Nephron progenitor cell (in vitro differentiated cells): ENCODE data around the gene PDE6B.

Experiments
- DNase-seq: peaks from one replicate; pipeline ENCODE4 v3.0.0; 2021
- H3K27ac Mint-ChIP-seq: 2 replicates; pipeline ENCODE4 v1.8.0; 2021; ENCODE audit warnings: mild to moderate bottlenecking, moderate library complexity, mixed read lengths
- H3K27me3 Mint-ChIP-seq: 2 replicates; pipeline ENCODE4 v1.8.0; 2021; ENCODE audit warnings: mild to moderate bottlenecking, low read depth, mixed read lengths; ENCODE audit not compliant: poor library complexity
- H3K36me3 Mint-ChIP-seq: 2 replicates; pipeline ENCODE4 v1.8.0; 2021; ENCODE audit warnings: low read depth, mixed read lengths
- H3K4me1 Mint-ChIP-seq: 2 replicates; pipeline ENCODE4 v1.8.0; 2021; ENCODE audit warnings: mixed read lengths
- H3K4me3 Mint-ChIP-seq: 2 replicates; pipeline ENCODE4 v1.8.0; 2021; ENCODE audit warnings: mild to moderate bottlenecking, moderate library complexity, mixed read lengths
- H3K9me3 Mint-ChIP-seq: 2 replicates; pipeline ENCODE4 v1.8.0; 2021; ENCODE audit warnings: mild to moderate bottlenecking, moderate library complexity, mixed read lengths
- CTCF ChIP-seq: fragments of 200-600 bp; sonication (generic); IDR thresholded peaks from 2 replicates; pipeline ENCODE4 v1.5.0; 2021; ENCODE audit warnings: antibody characterized with exemption

PDE6B gene

DNA sequence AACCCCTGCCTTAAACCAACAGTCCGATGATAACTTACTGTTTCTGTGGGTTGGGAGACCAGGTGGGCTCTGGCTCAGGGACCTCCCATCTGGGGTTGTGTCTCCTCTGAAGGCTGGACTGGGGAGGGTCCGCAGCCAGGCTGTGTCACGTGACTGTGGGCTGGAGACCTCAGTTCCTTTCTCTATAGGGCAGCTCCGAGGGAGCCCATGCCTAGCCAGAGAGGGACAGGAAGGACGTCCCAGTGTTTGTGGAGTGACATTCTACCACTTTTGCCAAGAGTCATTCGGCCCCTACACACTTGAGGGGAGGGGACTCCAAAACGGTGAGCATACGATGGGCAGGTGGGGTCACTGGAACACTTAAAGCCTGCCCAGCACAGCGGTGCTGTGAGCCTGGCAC, 84.7 kb downstream of the PDE6B start:
- DNase-seq = no peak
- peak overlapping the region; percentile 60 for H3K27ac Mint-ChIP-seq
- H3K27me3 Mint-ChIP-seq = no peaks in the 10 kb centered on the region
- peak overlapping the region; percentile 52 for H3K4me3 Mint-ChIP-seq
- H3K36me3 Mint-ChIP-seq = peaks cover 46% of the 10 kb centered on the region
- H3K9me3 Mint-ChIP-seq = peaks cover 23% of the 10 kb centered on the region
- no peak for TF ChIP-seq CTCF
- peaks cover 25% of the 10 kb centered on the region for H3K4me1 Mint-ChIP-seq

- DNase-seq = no peak
- Mint-ChIP-seq H3K27ac (no peak overlapping the region), H3K4me3 (no peak overlapping the region), H3K27me3 (no peaks in the 10 kb centered on the region), H3K9me3 (peaks cover 23% of the 10 kb centered on the region), H3K4me1 (peaks cover 25% of the 10 kb centered on the region), H3K36me3 (peaks cover 49% of the 10 kb centered on the region)
- no peak for TF ChIP-seq CTCF
These were observed 85.5 kb downstream of the PDE6B start for GRCh38 chr4:710916-711315.

DNA sequence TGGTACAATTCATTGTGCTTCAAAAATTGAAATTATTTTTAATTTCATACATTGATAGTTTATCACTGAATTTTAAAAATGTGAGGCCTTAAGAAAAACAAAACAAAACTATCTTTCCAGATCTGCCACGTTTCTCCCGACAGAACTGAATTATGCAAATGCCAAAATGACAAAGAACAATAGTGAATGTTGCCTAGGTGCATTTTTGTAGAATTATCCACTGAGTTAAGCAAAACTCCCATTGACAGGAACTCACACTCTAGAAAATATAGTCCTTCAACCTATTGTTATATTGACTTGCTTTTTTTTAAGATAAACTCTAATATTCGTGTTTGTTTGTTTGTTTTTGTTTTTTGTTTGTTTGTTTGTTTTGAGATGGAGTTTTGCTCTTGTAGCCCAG, 86.7 kb downstream of the PDE6B start:
- Mint-ChIP-seq H3K9me3 (peaks cover 23% of the 10 kb centered on the region), H3K4me1 (peaks cover 25% of the 10 kb centered on the region), H3K4me3 (no peak overlapping the region), H3K27ac (no peak overlapping the region), H3K27me3 (no peaks in the 10 kb centered on the region), H3K36me3 (peaks cover 49% of the 10 kb centered on the region)
- DNase-seq = no peak
- no peak for TF ChIP-seq CTCF

DNA sequence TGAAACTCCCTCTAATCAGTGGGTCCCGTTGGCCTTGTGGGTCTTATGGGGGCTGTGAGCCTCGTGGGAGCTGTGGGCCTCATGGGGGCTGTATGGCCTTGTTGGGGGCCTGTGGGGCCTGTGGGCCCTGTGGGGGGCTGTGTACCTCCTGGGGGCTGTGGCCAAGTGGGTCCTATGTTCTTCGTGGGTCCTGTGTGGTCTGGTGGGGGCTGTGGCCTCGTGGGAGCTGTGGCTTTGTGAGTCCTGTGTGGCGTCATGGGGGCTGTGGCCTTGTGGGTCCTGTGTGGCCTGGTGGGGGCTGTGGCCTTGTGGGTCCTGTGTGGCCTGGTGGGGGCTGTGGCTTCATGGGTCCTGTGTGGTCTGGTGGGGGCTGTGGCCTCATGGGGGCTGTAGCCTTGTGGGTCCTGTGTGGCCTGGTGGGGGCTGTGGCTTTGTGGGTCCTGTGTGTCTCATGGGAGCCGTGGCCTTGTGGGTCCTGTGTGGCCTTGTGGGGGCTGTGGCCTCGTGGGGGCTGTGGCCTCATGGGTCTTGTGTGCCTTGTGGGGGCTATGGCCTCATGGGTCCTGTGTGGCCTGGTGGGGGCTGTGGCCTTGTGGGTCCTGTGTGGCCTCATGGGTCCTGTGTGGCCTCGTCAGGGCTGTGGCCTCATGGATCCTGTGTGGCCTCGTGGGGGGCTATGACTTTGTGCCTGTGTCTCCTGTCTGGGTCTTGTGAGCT, 87.7 kb downstream of the PDE6B start:
- Mint-ChIP-seq H3K4me1 (peaks cover 32% of the 10 kb centered on the region), H3K9me3 (peaks cover 23% of the 10 kb centered on the region), H3K27me3 (no peaks in the 10 kb centered on the region), H3K36me3 (peaks cover 56% of the 10 kb centered on the region), H3K4me3 (no peak overlapping the region), H3K27ac (no peak overlapping the region)
- no peak for DNase-seq
- TF ChIP-seq CTCF = no peak

- Mint-ChIP-seq H3K4me1 (peaks cover 31% of the 10 kb centered on the region), H3K27me3 (no peaks in the 10 kb centered on the region), H3K27ac (no peak overlapping the region), H3K36me3 (peaks cover 49% of the 10 kb centered on the region), H3K4me3 (no peak overlapping the region), H3K9me3 (peaks cover 17% of the 10 kb centered on the region)
- no peak for TF ChIP-seq CTCF
- DNase-seq = no peak
These were observed 88.7 kb downstream of the PDE6B start for GRCh38 chr4:714087-714486.
